Stimulated activated naive CD8-positive, alpha-beta T cell treated with anti-CD3 and anti-CD28 coated beads, Interleukin-15, Interleukin-2, amounts not matched to agents 100 ng/mL and 50 ng/mL, for 24 hours (primary cell): Measurements from ENCODE around the gene NKX3-2.

Source experiments
- H3K27ac Mint-ChIP-seq: one replicate; pipeline ENCODE4 v1.8.0; 2021; ENCODE audit warnings: mild to moderate bottlenecking, mixed read lengths
- H3K27me3 Mint-ChIP-seq: one replicate; pipeline ENCODE4 v1.8.0; 2021; ENCODE audit warnings: mixed read lengths
- H3K36me3 Mint-ChIP-seq: one replicate; pipeline ENCODE4 v1.8.0; 2021; ENCODE audit warnings: low read depth, mixed read lengths
- H3K4me1 Mint-ChIP-seq: one replicate; pipeline ENCODE4 v1.8.0; 2021; ENCODE audit warnings: low read depth, mixed read lengths
- H3K4me3 Mint-ChIP-seq: one replicate; pipeline ENCODE4 v1.8.0; 2021; ENCODE audit warnings: mild to moderate bottlenecking, mixed read lengths
- H3K9me3 Mint-ChIP-seq: one replicate; pipeline ENCODE4 v1.8.0; 2021; ENCODE audit warnings: mixed read lengths

NKX3-2 gene

GRCh38 chr4:13515268-13515667 is 29.0 kb downstream of the NKX3-2 start:
- Mint-ChIP-seq H3K36me3 (no peaks in the 10 kb centered on the region), H3K9me3 (no peaks in the 10 kb centered on the region), H3K27me3 (peaks cover 71% of the 10 kb centered on the region), H3K4me1 (no peaks in the 10 kb centered on the region), H3K4me3 (no peak overlapping the region), H3K27ac (no peak overlapping the region)

- H3K36me3 Mint-ChIP-seq = no peaks in the 10 kb centered on the region
- no peaks in the 10 kb centered on the region for H3K4me1 Mint-ChIP-seq
- no peak overlapping the region for H3K27ac Mint-ChIP-seq
- no peak overlapping the region for H3K4me3 Mint-ChIP-seq
- no peaks in the 10 kb centered on the region for H3K9me3 Mint-ChIP-seq
- H3K27me3 Mint-ChIP-seq = peaks cover 70% of the 10 kb centered on the region
Measured at GRCh38 chr4:13514722-13515121, 29.6 kb downstream of the NKX3-2 start.

GRCh38 chr4:13511101-13511500 is 33.2 kb downstream of the NKX3-2 start:
- Mint-ChIP-seq H3K27ac (no peak overlapping the region), H3K27me3 (peaks cover 53% of the 10 kb centered on the region), H3K4me3 (no peak overlapping the region), H3K36me3 (no peaks in the 10 kb centered on the region), H3K9me3 (no peaks in the 10 kb centered on the region), H3K4me1 (no peaks in the 10 kb centered on the region)

- H3K36me3 Mint-ChIP-seq = no peaks in the 10 kb centered on the region
- H3K4me1 Mint-ChIP-seq = no peaks in the 10 kb centered on the region
- no peak overlapping the region for H3K27ac Mint-ChIP-seq
- H3K9me3 Mint-ChIP-seq = no peaks in the 10 kb centered on the region
- H3K4me3 Mint-ChIP-seq = no peak overlapping the region
- H3K27me3 Mint-ChIP-seq = peaks cover 42% of the 10 kb centered on the region
Measured at GRCh38 chr4:13509442-13509841, 34.9 kb downstream of the NKX3-2 start.

GRCh38 chr4:13504374-13504773 is 39.9 kb downstream of the NKX3-2 start:
- Mint-ChIP-seq H3K27ac (no peak overlapping the region), H3K36me3 (no peaks in the 10 kb centered on the region), H3K4me1 (no peaks in the 10 kb centered on the region), H3K4me3 (no peak overlapping the region), H3K27me3 (peaks cover 44% of the 10 kb centered on the region), H3K9me3 (no peaks in the 10 kb centered on the region)

GRCh38 chr4:13498469-13498868 is 45.8 kb downstream of the NKX3-2 start:
- no peaks in the 10 kb centered on the region for H3K36me3 Mint-ChIP-seq
- no peak overlapping the region for H3K4me3 Mint-ChIP-seq
- H3K27me3 Mint-ChIP-seq = peaks cover 60% of the 10 kb centered on the region
- no peaks in the 10 kb centered on the region for H3K4me1 Mint-ChIP-seq
- H3K27ac Mint-ChIP-seq = no peak overlapping the region
- no peaks in the 10 kb centered on the region for H3K9me3 Mint-ChIP-seq

- Mint-ChIP-seq H3K9me3 (no peaks in the 10 kb centered on the region), H3K27ac (no peak overlapping the region), H3K4me3 (no peak overlapping the region), H3K4me1 (no peaks in the 10 kb centered on the region), H3K36me3 (no peaks in the 10 kb centered on the region), H3K27me3 (peaks cover 51% of the 10 kb centered on the region)
Measured at GRCh38 chr4:13496605-13497004, 47.7 kb downstream of the NKX3-2 start.

GRCh38 chr4:13495753-13496152 is 48.6 kb downstream of the NKX3-2 start:
- Mint-ChIP-seq H3K4me1 (no peaks in the 10 kb centered on the region), H3K9me3 (no peaks in the 10 kb centered on the region), H3K27me3 (peaks cover 50% of the 10 kb centered on the region), H3K4me3 (no peak overlapping the region), H3K36me3 (no peaks in the 10 kb centered on the region), H3K27ac (no peak overlapping the region)

- Mint-ChIP-seq H3K36me3 (no peaks in the 10 kb centered on the region), H3K27me3 (peaks cover 45% of the 10 kb centered on the region), H3K27ac (no peak overlapping the region), H3K4me1 (no peaks in the 10 kb centered on the region), H3K4me3 (no peak overlapping the region), H3K9me3 (no peaks in the 10 kb centered on the region)
Measured at GRCh38 chr4:13493793-13494192, 50.5 kb downstream of the NKX3-2 start.

GRCh38 chr4:13492747-13493146 is 51.6 kb downstream of the NKX3-2 start:
- H3K27me3 Mint-ChIP-seq = peaks cover 48% of the 10 kb centered on the region
- H3K4me1 Mint-ChIP-seq = no peaks in the 10 kb centered on the region
- H3K9me3 Mint-ChIP-seq = peaks cover 1% of the 10 kb centered on the region
- H3K36me3 Mint-ChIP-seq = no peaks in the 10 kb centered on the region
- H3K27ac Mint-ChIP-seq = no peak overlapping the region
- H3K4me3 Mint-ChIP-seq = no peak overlapping the region
